Kidney (tissue), 14 donors: ENCODE results near the gene DNMT3B. TPM values are rescaled to one million over a fixed set of nuclear protein-coding genes. Genes with fewer than 3 reads are reported as not detected.

Experiments
- DNase-seq, 5 donors: peaks; one replicate each; pipeline ENCODE4 v3.0.0-alpha.2; 2013 to 2020
- FAIRE-seq: peaks from 2 replicates; lab custom pipeline; 2012; peaks lifted over from hg19 to GRCh38; lab: Jason Lieb, UNC
- H3K27ac ChIP-seq, 2 donors: one replicate each; pipeline ENCODE4 v1.7.0; 2013; ENCODE audit warnings: low read depth in 2 of 2, low read length in 2 of 2, inconsistent platforms in 1 of 2
- H3K27me3 ChIP-seq: one replicate; pipeline ENCODE4 v1.7.1; 2013; ENCODE audit warnings: low read length, inconsistent platforms; ENCODE audit not compliant: control insufficient read depth, insufficient read depth
- H3K36me3 ChIP-seq, 3 donors: one replicate each; pipeline versions ENCODE4 v1.7.0 to v1.7.1; 2013; ENCODE audit warnings: low read length in 3 of 3, control low read depth in 1 of 3, inconsistent platforms in 1 of 3; ENCODE audit not compliant: insufficient read depth in 3 of 3, control insufficient read depth in 2 of 3
- H3K4me1 ChIP-seq, 3 donors: one replicate each; pipeline versions ENCODE4 v1.7.0 to v1.7.1; 2013; ENCODE audit warnings: low read length in 3 of 3, inconsistent platforms in 1 of 3, low read depth in 1 of 3; ENCODE audit not compliant: control insufficient read depth in 2 of 3, insufficient read depth in 2 of 3
- H3K4me3 ChIP-seq, 3 donors: one replicate each; pipeline versions ENCODE4 v1.7.0 to v1.8.1; 2013; ENCODE audit warnings: low read length in 3 of 3, control low read depth in 1 of 3, inconsistent platforms in 1 of 3
- H3K9ac ChIP-seq, 3 donors: one replicate each; pipeline versions ENCODE4 v1.7.0 to v1.7.1; 2013; ENCODE audit warnings: low read length in 3 of 3, control low read depth in 1 of 3, inconsistent platforms in 1 of 3
- H3K9me3 ChIP-seq, 3 donors: one replicate each; pipeline versions ENCODE4 v1.7.0 to v1.7.1; 2013; ENCODE audit warnings: low read length in 3 of 3, control low read depth in 1 of 3, inconsistent platforms in 1 of 3; ENCODE audit not compliant: control insufficient read depth in 2 of 3, insufficient read depth in 1 of 3
- intact Hi-C: fragments of 100-400 bp; cut with DNase I; formaldehyde crosslinking; loops from one replicate; pipeline ENCODE4 v1.11.1; 2022
- polyA plus RNA-seq: library from polyadenylated mRNA; stranded (reverse); fragments of 350-450 nt; fragmentation: Illumina TruSeq; extraction: RNeasy Lipid Tissue Mini Kit (QIAGEN cat#74804); gene quantifications from one replicate; pipeline ENCODE4 v1.2.3, GENCODE V29; 2014; ENCODE audit warnings: low read depth, low replicate concordance; ENCODE audit not compliant: insufficient read depth
- total RNA-seq: library from RNA; stranded (reverse); fragmentation: NEBNext Ultra II Directional; extraction: Animal tissue kit (Norgen Biotek cat#: 25700); gene quantifications from one replicate; pipeline ENCODE4 v1.2.1, GENCODE V29; 2021
- TF ChIP-seq, protein P1 (sequence below): IDR thresholded peaks from 3 replicates; pipeline ENCODE4 v1.5.1; 2012; ENCODE audit warnings: mild to moderate bottlenecking, moderate library complexity, borderline replicate concordance; ENCODE audit not compliant: insufficient read depth; ENCODE audit errors: extremely low read depth
- donor health status: control.
- donor health status: control.
- donor health status: control.
- donor health status: control.
- donor health status: control.
- donor health status: DM: yes; HTN: yes; CAD: no.
- donor health status: Normal renal cell carcinoma (clear cell type).

Gene DNMT3B
- total and polyA plus RNA-seq, 2 donors from 2014 or later = 1.2 to 2.9 TPM

DNA sequence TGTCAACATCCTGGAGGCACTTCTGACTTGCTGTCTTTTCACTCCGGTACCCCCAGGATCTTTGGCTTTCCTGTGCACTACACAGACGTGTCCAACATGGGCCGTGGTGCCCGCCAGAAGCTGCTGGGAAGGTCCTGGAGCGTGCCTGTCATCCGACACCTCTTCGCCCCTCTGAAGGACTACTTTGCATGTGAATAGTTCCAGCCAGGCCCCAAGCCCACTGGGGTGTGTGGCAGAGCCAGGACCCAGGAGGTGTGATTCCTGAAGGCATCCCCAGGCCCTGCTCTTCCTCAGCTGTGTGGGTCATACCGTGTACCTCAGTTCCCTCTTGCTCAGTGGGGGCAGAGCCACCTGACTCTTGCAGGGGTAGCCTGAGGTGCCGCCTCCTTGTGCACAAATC, 45.5 kb downstream of the DNMT3B start:
- H3K27ac ChIP-seq = no peak overlapping the region
- peak in 4 of 5 donors; percentile 59 to 67 (median 65) for DNase-seq

GRCh38 chr20:32808438-32808837, 46.3 kb downstream of the DNMT3B start:
- no peak for DNase-seq
- Histone ChIP-seq H3K27me3 (no peaks in the 10 kb centered on the region), H3K4me1 (no peaks in the 10 kb centered on the region), H3K9ac (no peak overlapping the region), H3K4me3 (no peak overlapping the region), H3K36me3 (peaks cover 0 to 7% (median 2%) of the 10 kb centered on the region in 3 donors), H3K27ac (no peak overlapping the region), H3K9me3 (no peaks in the 10 kb centered on the region)
- intact Hi-C loops = no loop called here
- FAIRE-seq = no peak
- TF ChIP-seq, protein P1, sequence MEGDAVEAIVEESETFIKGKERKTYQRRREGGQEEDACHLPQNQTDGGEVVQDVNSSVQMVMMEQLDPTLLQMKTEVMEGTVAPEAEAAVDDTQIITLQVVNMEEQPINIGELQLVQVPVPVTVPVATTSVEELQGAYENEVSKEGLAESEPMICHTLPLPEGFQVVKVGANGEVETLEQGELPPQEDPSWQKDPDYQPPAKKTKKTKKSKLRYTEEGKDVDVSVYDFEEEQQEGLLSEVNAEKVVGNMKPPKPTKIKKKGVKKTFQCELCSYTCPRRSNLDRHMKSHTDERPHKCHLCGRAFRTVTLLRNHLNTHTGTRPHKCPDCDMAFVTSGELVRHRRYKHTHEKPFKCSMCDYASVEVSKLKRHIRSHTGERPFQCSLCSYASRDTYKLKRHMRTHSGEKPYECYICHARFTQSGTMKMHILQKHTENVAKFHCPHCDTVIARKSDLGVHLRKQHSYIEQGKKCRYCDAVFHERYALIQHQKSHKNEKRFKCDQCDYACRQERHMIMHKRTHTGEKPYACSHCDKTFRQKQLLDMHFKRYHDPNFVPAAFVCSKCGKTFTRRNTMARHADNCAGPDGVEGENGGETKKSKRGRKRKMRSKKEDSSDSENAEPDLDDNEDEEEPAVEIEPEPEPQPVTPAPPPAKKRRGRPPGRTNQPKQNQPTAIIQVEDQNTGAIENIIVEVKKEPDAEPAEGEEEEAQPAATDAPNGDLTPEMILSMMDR = no peak

More for the DNA sequence above, 45.5 kb downstream of the DNMT3B start:
- H3K9ac ChIP-seq = no peak overlapping the region
- H3K36me3 ChIP-seq = peaks cover 0 to 9% (median 2%) of the 10 kb centered on the region in 3 donors
- intact Hi-C loops = no loop called here
- no peak overlapping the region for H3K4me3 ChIP-seq
- no peaks in the 10 kb centered on the region for H3K9me3 ChIP-seq
- TF ChIP-seq, protein P1 = no peak
- H3K4me1 ChIP-seq = no peaks in the 10 kb centered on the region
- no peak for FAIRE-seq
- no peaks in the 10 kb centered on the region for H3K27me3 ChIP-seq

GRCh38 chr20:32809907-32810306, 47.7 kb downstream of the DNMT3B start:
- DNase-seq = no peak
- intact Hi-C loops = no loop called here
- no peak overlapping the region for H3K4me3 ChIP-seq
- H3K36me3 ChIP-seq = peaks cover 0 to 7% (median 0%) of the 10 kb centered on the region in 3 donors
- H3K27ac ChIP-seq = no peak overlapping the region
- no peaks in the 10 kb centered on the region for H3K27me3 ChIP-seq
- no peak overlapping the region for H3K9ac ChIP-seq
- H3K9me3 ChIP-seq = no peaks in the 10 kb centered on the region
- no peak for FAIRE-seq
- TF ChIP-seq, protein P1 = no peak
- H3K4me1 ChIP-seq = no peaks in the 10 kb centered on the region

DNA sequence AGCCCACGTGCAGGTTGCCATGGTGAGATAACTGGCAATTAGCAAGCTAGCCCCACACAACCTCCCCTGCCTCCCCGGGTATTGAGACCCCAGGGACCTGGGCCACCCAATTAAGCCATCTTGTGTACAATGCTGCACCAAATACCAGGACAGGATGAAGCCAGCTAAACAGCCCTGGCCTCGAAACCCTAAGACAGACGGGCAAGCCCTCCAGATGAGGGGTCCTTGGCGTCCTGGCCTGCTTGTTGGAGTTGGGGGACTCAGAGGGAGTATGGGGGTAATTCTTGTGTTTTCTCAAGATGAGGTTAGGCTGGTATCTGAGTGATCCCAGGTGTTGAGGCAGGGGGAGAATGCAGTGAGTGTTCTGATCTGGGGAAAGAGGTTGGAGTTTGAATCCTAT, 48.8 kb downstream of the DNMT3B start:
- H3K9me3 ChIP-seq = no peaks in the 10 kb centered on the region
- no peak overlapping the region for H3K9ac ChIP-seq
- no peak for DNase-seq
- TF ChIP-seq, protein P1 = no peak
- intact Hi-C loops = no loop called here
- H3K27ac ChIP-seq = no peak overlapping the region
- no peaks in the 10 kb centered on the region for H3K4me1 ChIP-seq
- peaks cover 0 to 7% (median 0%) of the 10 kb centered on the region in 3 donors for H3K36me3 ChIP-seq
- no peak overlapping the region for H3K4me3 ChIP-seq
- H3K27me3 ChIP-seq = no peaks in the 10 kb centered on the region
- no peak for FAIRE-seq
